GM18519 (cell line): ENCODE results near the gene ZNF491.
"Not testable (repeated sequence)": the region's sequence is repeated elsewhere in the genome, so short reads cannot be mapped to it uniquely, and the experiment has no call there.

Experiments
- ATAC-seq: cut with Tn5 transposase; IDR thresholded peaks from one replicate; pipeline ENCODE4 v1.9.1; 2021; ENCODE audit warnings: mild to moderate bottlenecking, moderate library complexity; ENCODE audit not compliant: unreplicated experiment, low FRiP score

The ZNF491 gene

GRCh38 chr19:11798391-11799330, at the start of gene ZNF491:
ZNF491 (plus strand) TSS chr19:11798523; CDS start chr19:11805954, 7,431 bp downstream.
- ATAC-seq: no peak

- no peak for ATAC-seq
Observed at GRCh38 chr19:11749751-11750150, 48.6 kb upstream of the ZNF491 start.

DNA sequence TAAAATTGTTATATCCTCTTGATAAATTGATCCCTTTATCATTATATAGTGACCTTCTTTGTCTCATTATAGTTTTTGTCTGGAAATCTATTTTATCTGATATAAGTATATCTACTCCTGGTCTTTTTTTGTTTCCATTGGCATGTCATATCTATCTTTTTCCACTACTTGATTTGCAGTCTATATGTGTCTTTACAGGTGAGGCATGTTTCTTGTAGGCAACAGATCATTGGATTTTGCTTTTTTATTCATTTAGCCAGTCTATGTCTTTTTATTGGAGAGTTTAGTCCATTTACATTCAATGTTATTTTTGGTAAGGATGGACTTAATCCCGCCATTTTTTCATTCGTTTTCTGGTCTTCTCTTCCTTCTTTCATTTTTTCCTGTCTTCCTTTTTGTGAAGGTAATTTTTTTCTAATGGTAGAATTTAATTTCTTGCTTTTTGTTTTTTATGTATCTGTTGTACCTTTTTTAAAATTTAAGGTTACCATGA, 46.0 kb upstream of the ZNF491 start:
- ATAC-seq: no peak

GRCh38 chr19:11754663-11755062, 43.7 kb upstream of the ZNF491 start:
- no peak for ATAC-seq

DNA sequence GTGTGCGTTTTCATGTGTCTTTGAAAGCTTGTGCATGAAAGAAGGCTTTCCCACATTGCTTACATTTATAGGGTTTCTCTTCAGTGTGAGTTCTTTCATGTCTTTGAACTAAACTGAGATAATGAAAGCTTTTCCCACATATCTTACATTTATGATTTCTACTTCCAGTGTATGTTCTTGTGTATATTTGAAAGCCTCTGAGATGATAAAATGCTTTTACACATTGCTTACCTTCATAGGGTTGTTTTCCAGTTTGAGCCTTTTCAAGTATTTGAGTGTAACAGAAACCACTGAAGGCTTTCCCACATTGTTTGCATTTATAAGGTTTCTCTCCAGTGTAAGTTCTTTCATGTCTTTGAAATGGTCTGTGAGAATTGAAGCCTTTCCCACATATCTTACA, 41.4 kb upstream of the ZNF491 start:
- ATAC-seq: no peak

DNA sequence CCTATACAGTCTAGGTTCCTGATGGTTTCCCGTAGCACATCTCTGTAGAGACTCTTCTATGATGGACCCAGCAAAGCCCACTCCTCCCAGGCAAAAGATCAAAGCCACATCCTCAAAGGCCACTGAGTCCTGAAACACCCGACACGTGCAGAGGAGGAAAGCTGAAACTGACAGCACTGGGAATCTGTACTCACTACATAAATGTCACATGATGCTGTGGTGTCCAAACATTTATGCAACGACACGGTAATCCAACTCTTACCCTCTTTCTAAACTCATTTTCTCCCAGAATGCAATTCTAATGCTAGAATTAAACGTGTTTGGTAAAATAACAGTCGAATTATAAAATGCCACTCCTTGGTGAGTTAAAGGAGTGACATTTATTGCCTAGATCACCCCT, 38.5 kb upstream of the ZNF491 start:
- ATAC-seq: no peak

DNA sequence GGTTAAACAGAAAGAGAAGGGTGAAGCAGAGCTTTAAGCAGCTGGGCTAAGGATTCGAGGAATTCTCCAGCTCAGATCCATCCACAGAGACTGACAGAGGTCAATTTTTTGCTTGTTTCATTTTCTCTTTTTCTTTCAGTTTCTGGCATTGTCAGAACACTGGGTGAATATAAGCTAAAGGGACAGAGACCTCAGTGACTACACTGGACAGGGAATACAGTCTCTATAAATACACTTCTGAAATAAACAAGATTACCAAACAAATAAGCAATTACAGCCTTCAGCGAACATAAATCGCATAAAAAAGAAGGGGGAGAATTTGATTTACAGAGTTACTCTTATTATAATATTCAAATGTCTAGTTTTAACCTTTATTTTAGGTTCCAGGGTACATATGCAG, 35.2 kb upstream of the ZNF491 start:
- ATAC-seq: no peak

GRCh38 chr19:11763611-11764010, 34.7 kb upstream of the ZNF491 start:
- no peak for ATAC-seq

DNA sequence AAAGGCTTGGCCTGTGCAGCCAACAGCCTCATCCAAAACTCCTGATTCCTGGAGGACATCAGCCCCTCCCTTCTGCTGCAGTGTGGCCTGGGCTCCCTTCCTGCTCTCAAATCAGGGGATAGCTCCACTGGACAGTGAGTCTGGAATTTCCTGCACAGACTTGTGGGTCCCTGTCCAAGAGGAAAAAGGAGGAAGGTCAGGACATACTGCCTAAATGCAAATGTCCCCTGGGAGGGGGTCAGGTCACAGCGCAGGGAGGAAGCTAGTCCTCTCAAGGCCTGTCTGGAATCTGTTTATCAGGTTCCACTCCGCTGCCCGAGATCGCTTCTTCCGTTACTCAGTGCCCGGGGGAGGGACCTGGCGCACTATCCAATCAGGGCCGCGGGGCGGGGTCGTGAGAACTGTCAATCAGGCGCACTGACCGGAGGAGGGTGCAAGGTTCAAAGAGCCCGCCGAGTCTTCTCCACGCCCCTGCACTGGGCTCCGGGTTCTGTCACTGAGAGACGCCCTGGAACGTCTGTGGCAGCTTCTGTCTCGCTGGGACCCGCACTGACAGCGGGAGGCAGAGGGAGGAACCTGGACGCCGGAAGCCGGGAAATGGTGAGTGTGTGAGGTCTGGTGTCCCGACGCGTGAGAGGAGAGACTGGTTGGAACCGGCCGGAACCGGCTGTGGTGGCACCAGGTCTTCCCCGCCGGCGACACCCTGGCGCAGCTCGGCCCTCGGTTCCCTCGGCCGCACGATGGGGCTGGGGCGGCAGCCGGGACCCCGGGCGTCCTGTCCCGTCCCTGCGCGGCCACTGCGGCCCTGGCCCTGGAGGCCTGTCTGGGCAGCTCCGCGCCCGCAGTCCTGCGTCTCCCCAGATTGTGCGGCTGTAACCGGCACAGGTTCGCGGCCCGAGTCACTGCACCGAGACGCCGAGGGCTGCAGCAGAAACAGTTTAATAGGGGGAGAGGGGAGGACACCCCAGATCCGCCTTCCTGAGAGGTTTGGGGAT, 31.4 kb upstream of the ZNF491 start, which contains the start of gene ZNF441:
TSS of gene ZNF441 (plus strand) at position 404 of the 995 bp plus-strand sequence. CDS start at position 598, 194 bp downstream.
- ATAC-seq: peak; percentile 83

DNA sequence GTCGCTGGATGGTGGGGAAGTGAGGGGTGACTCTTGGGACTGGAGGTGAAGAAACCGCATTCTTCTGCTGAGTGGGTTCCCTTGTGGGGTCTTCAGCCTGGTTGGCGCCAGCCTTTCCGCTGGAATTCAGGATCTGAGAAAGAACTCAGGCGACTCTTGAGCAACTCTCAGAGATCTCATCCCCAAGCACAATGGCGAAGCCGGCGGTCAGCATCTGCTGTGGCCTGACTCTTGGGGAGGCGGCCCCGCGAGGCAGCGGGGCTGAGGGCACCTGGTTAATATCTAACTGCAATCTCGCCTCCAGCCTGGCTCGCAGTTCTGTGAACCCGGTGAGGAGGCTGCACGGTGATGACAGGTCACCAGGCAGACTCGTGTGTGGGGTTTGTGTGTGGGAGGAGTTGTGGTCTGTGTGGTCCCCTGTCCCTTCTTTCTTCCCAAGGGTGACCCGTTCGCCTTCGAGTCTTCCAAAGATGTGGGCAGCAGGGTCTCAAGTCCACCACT, 30.6 kb upstream of the ZNF491 start:
- no peak for ATAC-seq

DNA sequence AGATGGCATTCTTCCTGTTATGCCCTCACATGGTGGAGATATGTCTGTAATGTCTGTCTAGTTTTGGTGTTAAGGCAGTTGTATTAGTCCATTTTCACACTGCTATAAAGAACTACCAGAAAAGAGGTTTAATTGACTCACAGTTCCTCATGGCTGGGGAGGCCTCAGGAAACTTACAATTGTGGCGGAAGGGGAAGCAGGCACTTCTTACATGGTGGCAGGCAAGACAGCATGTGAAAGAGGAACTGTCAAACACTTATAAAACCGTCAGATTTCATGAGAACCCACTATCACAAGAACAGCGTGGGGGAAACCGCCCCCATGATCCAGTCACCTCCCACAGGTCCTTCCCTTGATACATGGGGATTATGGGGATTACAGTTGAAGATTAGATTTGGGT, 28.3 kb upstream of the ZNF491 start:
- no peak for ATAC-seq

DNA sequence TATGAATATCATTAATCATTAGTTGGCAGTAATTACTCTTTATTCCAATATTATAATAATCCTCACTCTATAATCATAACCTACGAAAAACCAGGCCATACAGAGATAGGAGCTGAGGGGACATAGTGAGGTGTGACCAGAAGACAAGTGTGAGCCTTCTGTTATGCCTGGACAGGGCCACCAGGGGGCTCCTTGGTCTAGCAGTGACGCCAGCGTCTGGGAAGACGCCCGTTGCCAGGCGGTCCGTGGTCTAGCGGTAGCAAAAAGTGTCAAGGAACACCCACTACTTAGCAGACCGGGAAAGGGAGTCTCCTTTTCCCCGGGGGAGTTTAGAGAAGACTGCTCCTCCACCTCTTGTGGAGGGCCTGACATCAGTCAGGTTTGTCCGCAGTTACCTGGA, 26.8 kb upstream of the ZNF491 start:
- ATAC-seq: not testable (repeated sequence)

- not testable (repeated sequence) for ATAC-seq
Observed at GRCh38 chr19:11776669-11777068, 21.7 kb upstream of the ZNF491 start.

- no peak for ATAC-seq
Observed at GRCh38 chr19:11780431-11781020, 17.8 kb upstream of the ZNF491 start.

DNA sequence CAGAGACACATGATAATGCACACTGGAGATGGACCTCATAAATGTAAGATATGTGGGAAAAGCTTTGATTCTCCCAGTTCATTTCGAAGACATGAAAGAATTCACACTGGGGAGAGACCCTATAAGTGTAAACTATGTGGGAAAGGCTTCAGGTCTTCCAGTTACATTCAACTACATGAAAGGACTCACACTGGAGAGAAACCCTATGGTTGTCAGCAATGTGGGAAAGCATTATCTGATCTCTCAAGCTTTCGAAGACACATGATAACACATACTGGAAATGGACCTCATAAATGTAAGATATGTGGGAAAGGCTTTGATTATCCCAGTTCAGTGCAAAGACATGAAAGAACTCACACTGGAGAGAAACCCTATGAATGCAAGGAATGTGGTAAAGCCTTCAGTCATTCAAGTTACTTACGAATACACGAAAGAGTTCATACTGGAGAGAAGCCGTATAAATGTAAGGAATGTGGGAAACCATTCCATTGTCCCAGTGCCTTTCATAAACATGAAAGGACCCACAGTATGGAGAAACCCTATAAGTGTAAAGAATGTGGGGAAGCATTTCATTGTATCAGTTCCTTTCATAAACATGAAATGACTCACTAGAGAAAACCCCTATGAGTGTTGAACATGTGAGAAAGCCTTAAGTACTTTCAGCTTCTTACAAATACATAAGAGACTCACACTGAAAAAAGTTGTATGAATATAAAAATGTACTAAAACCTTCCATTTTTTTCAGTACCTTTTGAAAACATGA, 16.8 kb upstream of the ZNF491 start:
- ATAC-seq: no peak

- no peak for ATAC-seq
Observed at GRCh38 chr19:11783767-11784166, 14.6 kb upstream of the ZNF491 start.

- no peak for ATAC-seq
Observed at GRCh38 chr19:11784356-11784755, 14.0 kb upstream of the ZNF491 start.

DNA sequence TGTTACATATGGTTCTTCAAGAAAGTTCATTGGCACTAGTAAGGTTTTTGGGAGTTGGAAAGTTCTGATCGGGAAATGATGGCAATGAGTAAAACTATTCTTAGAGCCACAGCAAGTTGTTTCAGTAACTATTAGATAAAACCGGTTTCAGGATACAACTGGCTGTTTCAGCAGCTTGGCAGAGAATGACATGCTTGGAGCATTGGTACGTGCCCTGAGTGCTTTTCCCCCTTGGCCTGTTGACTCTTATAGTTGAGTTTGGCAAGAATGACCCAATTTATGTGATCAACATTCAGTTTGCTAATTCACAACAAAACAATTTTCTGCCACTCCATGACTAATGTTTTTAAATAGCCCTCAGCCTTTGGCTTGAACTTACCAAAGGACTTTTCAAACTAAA, 10.8 kb upstream of the ZNF491 start:
- no peak for ATAC-seq

GRCh38 chr19:11792942-11793341, 5.4 kb upstream of the ZNF491 start:
- ATAC-seq: no peak
